HG02763 (cell line): ENCODE data around the gene ZBTB7B.

Source experiments
- ATAC-seq: cut with Tn5 transposase; IDR thresholded peaks from one replicate; pipeline ENCODE4 v1.9.1; 2021; ENCODE audit warnings: mild to moderate bottlenecking, moderate library complexity; ENCODE audit not compliant: unreplicated experiment

Gene ZBTB7B

GRCh38 chr1:155002464-155003226 lies at the start of gene ZBTB7B:
ZBTB7B (plus strand) TSS chr1:155002802; CDS start chr1:155014661, 11,859 bp downstream.
- no peak for ATAC-seq

DNA sequence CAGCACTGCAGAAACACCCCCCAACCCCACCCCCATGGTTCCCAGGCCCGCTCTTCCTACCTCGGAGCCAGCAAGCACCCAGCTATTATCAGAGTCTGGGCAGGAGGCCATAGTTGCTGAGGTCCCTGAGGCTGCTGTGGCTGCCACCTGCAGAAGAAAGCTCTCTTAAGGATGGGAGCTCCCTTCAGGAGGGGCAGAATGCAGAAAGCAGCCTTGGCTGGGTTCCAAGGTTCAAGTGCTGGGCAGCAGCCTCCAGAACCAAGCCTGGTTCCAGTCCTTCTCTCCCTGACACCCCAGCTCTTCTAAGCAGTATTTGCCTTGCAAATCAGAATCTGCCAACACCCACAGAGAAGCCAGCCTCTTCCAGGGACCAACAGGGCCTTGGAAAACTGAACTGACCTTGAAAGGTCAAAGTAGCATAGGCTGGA lies 49.0 kb upstream of the ZBTB7B start:
- no peak for ATAC-seq

DNA sequence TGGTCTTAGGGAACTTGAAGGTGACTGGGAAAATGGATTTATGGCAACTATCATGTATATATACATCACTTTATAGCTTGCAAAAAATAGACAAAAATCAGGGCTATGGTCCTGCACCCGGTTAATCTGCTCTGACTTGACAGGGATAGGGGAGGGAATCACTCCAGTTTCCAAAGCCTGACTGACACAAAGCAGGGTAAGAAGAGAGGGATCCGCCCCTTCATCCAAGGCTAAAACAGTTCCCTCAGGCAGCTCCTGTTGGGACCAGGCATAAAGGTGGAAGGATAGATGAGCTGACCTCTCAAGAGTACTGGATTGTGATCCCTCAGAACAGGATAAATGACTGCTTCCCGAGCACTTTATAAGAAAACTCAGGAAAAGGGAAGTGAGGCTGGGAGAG lies 48.1 kb upstream of the ZBTB7B start:
- ATAC-seq: no peak

GRCh38 chr1:154955039-154955717 lies 47.4 kb upstream of the ZBTB7B start:
- peak; percentile 51 for ATAC-seq

GRCh38 chr1:154955718-154956543 lies 46.7 kb upstream of the ZBTB7B start, which contains the start of gene PBXIP1:
PBXIP1 (minus strand) TSS chr1:154956099; CDS start chr1:154953721, 2,378 bp downstream.
- ATAC-seq: peak; percentile 63

DNA sequence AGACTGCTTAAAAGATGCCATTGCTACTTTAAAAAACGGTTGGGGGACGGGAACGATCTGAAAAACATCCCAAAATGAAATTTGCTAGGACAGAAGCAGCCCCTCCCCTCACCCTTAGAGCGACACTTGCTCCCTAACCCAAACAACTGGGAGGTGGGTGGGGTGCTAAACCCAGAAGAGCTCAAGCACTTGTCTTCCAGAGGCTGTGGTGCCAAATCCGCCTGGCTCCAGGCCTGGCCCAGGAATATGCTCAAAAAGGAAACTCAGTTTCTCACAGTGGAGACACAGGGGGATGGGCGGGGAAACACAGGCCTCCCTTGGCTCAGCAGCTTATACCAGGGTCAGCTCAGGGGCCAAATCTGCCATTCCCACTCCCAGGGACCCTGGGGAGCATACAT lies 46.1 kb upstream of the ZBTB7B start:
- no peak for ATAC-seq

DNA sequence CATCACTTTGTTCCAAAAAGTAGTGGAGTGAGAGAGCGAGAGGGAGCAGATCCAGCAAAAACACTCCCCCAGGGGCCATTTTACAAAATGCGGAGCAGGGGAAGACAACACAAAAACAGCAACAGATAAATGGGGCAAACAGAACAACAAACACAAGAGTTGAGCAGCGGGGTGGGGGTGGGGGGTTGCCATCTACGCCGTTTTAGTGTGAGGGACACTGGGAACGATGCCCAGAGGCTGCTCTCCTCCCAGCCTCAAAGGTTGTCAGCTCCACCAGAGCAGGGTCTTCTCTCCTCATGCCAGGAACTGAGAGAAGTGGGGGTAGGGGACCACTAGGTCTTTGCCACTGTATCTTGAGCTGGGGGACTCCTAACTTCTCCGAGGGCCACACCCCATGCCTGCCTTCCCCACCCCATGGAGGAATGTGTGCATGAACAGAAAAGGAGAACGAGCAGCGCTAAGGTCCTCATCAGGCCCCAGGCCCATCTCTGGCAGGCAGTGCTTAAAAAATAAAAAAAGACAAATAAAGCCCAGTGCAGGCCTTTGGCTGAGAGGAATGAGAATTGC lies 45.4 kb upstream of the ZBTB7B start:
- ATAC-seq: no peak

DNA sequence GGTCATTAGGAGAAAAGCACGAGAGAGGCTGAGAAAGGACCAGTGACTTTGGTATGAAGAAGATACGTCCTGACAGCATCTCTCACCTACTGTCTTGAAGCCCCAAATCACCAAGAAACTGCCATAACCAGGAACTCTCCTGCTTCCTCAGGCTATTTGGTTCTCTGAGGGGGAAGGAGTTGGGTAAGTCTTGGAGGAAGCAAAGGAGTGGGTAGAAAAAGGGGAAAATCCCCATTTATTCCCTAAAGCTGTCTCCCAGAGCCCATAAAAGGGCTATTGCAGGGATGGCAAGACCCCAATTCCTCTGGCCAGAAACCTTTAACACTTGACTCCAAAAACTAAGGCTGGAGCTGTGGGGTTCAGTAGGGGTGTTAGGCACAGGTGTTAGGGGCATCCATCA lies 44.6 kb upstream of the ZBTB7B start:
- ATAC-seq: no peak

GRCh38 chr1:154958681-154959425 lies 43.7 kb upstream of the ZBTB7B start:
- no peak for ATAC-seq

GRCh38 chr1:154959426-154959780 lies 43.2 kb upstream of the ZBTB7B start:
- no peak for ATAC-seq

DNA sequence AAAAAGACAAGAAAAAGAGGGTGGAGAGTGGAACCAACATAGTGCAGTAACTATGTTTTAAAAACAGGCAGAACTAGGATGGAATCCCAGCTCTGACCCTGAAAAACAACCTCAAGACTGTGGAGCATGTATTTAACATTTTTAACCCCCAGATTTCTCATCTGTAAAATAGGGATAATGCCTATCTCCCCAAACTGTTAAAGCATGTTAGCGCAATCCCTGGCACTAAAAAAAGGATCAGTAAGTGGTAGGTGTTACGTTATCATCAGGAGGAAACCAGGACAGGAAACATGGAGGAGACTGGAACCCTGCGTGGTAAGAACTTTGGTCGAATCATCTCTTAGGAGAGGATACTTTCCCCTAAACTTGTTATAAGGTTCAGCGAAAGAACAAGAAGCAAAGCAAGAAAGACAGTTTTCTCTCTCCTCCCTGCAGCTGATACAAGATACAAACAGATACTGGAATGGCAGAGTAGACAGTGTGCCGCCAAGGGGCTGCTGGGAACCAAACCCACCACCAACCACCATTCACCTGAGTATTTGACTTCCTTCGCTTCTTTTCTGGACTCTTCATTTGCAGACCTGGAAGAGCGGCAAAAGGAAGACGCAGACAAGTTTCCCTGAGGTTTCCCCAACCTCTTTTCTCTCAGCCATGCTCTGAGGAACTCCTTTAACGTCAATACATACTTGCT lies 42.0 kb upstream of the ZBTB7B start:
- no peak for ATAC-seq

GRCh38 chr1:154961207-154962155 lies 41.1 kb upstream of the ZBTB7B start, which contains the start of gene PYGO2:
PYGO2 (minus strand) TSS chr1:154961782; CDS start chr1:154961576, 206 bp downstream.
- peak; percentile 78 for ATAC-seq

DNA sequence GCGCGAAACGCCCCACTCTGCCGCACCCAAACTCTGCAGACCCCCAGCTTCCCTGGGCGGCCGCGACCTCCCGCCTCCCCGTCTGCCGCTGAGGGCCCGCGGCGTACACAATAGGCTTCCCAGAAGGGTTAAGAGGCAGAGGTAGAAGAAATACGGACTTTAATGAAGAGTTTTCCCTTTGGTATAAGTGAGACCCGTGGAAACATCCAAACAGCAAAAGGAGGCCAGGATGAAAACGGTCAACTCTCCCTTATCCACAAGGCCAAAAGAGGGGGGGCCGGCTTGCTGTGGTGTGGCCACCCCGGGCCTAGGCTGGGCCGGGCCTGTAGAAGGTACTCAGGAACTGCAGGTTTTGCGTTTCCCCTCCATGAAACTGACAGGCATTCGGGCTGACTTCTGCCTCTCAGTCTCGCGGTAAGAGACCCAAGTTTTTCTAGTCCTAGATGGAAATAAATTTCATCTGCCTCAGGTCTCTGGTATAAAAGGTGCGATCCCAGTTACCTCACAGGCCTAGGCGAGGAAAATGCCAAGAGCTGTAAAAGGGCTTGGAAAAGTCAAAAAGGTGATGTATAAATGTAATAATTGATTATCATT lies 40.3 kb upstream of the ZBTB7B start:
- ATAC-seq: no peak

DNA sequence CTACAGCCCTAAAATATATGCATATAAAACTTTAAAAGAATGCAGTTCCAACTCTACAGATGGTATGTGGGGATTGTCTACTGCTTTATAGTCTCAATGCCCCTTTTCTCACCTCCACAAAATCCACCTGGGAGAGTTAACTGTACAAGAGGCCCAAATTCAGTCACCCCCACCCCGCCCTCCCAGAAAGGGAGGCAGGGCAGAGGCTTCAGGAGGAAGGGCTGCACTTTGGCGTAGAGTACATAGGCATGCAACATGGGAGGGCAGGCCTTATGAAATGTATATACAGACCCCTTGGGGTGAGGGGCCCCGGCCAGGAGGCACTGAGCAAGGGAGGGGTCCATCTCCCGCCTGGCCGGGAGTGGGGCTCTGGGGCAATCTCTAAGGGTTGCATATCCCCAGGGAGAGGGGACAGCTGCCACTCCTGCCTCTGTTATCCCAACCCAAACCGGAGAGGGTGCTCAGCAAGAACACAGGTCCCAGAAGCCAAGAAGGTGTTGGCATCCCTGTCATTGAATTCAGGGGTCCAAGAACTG lies 39.7 kb upstream of the ZBTB7B start:
- no peak for ATAC-seq

DNA sequence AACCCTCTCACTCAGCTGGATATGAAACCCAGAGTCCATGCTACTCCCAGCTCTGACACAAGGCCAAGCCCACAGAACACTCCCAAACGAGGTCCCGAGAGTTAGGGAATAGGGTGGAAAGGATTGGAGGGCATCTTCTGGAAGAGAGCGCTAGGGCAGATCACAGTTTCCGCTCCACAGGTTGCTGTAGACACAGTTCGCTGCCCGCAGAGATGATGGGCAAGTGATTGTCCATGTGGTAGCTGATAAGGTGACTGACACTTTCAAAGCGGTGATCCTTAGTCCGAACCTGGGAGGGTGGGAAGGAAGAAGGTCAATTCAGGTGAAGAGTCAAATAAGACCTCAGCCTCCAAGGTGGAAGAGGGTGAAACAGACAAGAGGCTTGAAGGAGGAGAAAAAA lies 39.0 kb upstream of the ZBTB7B start:
- ATAC-seq: no peak

DNA sequence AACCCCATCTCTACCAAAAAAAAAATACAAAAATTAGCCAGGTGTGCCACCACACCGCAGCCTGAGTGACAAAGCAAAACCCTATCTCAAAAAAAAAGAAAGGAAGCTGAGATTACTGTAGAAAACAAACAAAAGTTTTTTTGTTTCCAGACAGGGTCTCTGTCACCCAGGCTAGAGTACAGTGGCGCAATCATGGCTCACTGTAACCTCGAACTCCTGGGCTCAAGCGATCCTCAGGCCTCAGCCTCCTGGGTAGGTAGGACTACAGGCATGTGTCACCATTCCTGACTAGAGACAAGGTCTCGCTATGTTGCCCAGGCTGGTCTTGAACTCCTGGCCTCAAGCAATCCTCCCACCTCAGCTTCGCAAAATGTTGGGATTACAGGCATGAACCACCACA lies 38.2 kb upstream of the ZBTB7B start:
- ATAC-seq: no peak

- no peak for ATAC-seq
Measured at GRCh38 chr1:154966111-154966510, 36.5 kb upstream of the ZBTB7B start.

- ATAC-seq: no peak
Measured at GRCh38 chr1:154967331-154967950, 35.2 kb upstream of the ZBTB7B start.
